Neural progenitor cell (in vitro differentiated cells): ENCODE data around the gene SLC19A1. TPM values are rescaled to one million over a fixed set of nuclear protein-coding genes. Genes with fewer than 3 reads are reported as not detected.

Source experiments
- DNase-seq: peaks from one replicate; pipeline ENCODE4 v3.0.0-alpha.2; 2016; ENCODE audit warnings: low spot score
- H2AFZ ChIP-seq: fragments of 200-600 bp; sonication (generic); replicated peaks from 2 replicates; pipeline ENCODE4 v1.6.1; 2016; ENCODE audit warnings: antibody characterized with exemption
- H3F3A ChIP-seq: fragments of 200-600 bp; sonication (generic); 2 replicates; pipeline ENCODE4 v1.6.1; 2016; ENCODE audit warnings: antibody characterized with exemption, low read depth
- H3K27ac ChIP-seq: fragments of 200-600 bp; sonication (generic); 2 replicates; pipeline ENCODE4 v1.5.1; 2016; ENCODE audit warnings: mild to moderate bottlenecking
- H3K27me3 ChIP-seq: fragments of 200-600 bp; sonication (generic); 2 replicates; pipeline ENCODE4 v1.6.1; 2016; ENCODE audit warnings: mild to moderate bottlenecking, moderate library complexity
- H3K36me3 ChIP-seq: fragments of 200-600 bp; sonication (generic); 2 replicates; pipeline ENCODE4 v1.5.1; 2016
- H3K4me1 ChIP-seq: fragments of 200-600 bp; sonication (generic); 2 replicates; pipeline ENCODE4 v1.6.1; 2016; ENCODE audit warnings: mixed run types
- H3K4me2 ChIP-seq: fragments of 200-600 bp; sonication (generic); 2 replicates; pipeline ENCODE4 v1.6.1; 2016
- H3K4me3 ChIP-seq: fragments of 200-600 bp; sonication (generic); 2 replicates; pipeline ENCODE4 v1.5.1; 2016
- H3K79me2 ChIP-seq: fragments of 200-600 bp; sonication (generic); 2 replicates; pipeline ENCODE4 v1.6.1; 2016; ENCODE audit warnings: low read depth
- H3K9ac ChIP-seq: fragments of 200-600 bp; sonication (generic); 2 replicates; pipeline ENCODE4 v1.6.1; 2016
- H3K9me3 ChIP-seq: fragments of 200-600 bp; sonication (generic); 2 replicates; pipeline ENCODE4 v1.5.1; 2016; ENCODE audit warnings: low read depth
- H4K20me1 ChIP-seq: fragments of 200-600 bp; sonication (generic); 2 replicates; pipeline ENCODE4 v1.6.1; 2016; ENCODE audit warnings: low read depth
- H3K27ac Mint-ChIP-seq: 3 replicates; pipeline ENCODE4 v1.8.0; 2021; ENCODE audit warnings: mixed read lengths
- H3K27me3 Mint-ChIP-seq: 2 replicates; pipeline ENCODE4 v1.8.0; 2022; ENCODE audit warnings: low read depth, mild to moderate bottlenecking, inconsistent platforms, moderate library complexity, mixed read lengths; ENCODE audit not compliant: insufficient read depth
- H3K36me3 Mint-ChIP-seq: 3 replicates; pipeline ENCODE4 v1.8.0; 2021; ENCODE audit warnings: mixed read lengths
- H3K4me1 Mint-ChIP-seq: 3 replicates; pipeline ENCODE4 v1.8.0; 2021; ENCODE audit warnings: mixed read lengths
- H3K4me3 Mint-ChIP-seq: 3 replicates; pipeline ENCODE4 v1.8.0; 2021; ENCODE audit warnings: mild to moderate bottlenecking, moderate library complexity, mixed read lengths
- H3K9me3 Mint-ChIP-seq: 3 replicates; pipeline ENCODE4 v1.8.0; 2020; ENCODE audit warnings: mixed read lengths
- EZH2 ChIP-seq: fragments of 200-600 bp; sonication (generic); IDR thresholded peaks from 2 replicates; pipeline ENCODE4 v1.6.1; 2017; ENCODE audit warnings: antibody characterized with exemption, mild to moderate bottlenecking, moderate library complexity
- EZH2phosphoT487 ChIP-seq: fragments of 200-600 bp; sonication (generic); IDR thresholded peaks from 2 replicates; pipeline ENCODE4 v1.6.1; 2017; ENCODE audit warnings: antibody characterized with exemption
- total RNA-seq: library from RNA; depleted of rRNA; stranded (reverse); fragments of >200 nt; gene quantifications from 2 replicates; pipeline ENCODE4 v1.2.3, GENCODE V29; 2015; ENCODE audit warnings: low replicate concordance
- TF ChIP-seq, protein P1 (sequence below): fragments of 200-600 bp; sonication (generic); IDR thresholded peaks from 2 replicates; pipeline ENCODE4 v1.5.1; 2017; ENCODE audit warnings: antibody characterized with exemption, mild to moderate bottlenecking

The SLC19A1 gene
- total RNA-seq, 1 donor from 2014 or later = 7.7 TPM

DNA sequence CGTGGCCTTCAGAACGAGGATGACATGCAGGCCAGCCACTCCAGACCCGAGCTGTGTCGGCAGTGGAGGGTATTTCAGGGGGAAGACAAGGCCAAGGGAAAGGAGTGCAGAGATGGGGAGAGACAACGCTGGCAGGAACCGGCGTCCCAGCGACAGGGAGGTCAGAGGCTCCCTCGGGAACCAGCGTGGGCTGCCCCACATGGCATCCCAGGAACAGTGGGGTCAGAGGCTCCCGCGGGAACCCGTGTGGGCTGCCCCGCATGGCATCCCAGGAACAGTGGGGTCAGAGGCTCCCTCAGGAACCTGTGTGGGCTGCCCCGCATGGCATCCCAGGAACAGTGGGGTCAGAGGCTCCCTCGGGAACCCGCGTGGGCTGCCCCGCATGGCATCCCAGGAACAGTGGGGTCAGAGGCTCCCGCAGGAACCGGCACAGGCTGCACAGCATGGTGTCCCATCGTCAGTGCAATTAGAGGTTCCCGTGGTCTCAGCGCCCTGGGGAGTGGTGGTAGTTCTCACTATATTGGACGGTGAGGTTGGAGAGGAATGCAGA lies 43.0 kb downstream of the SLC19A1 start:
- Mint-ChIP-seq H3K9me3 (no peaks in the 10 kb centered on the region), H3K36me3 (peaks cover 14% of the 10 kb centered on the region), H3K27me3 (peaks cover 4% of the 10 kb centered on the region), H3K4me1 (no peaks in the 10 kb centered on the region), H3K27ac (no peak overlapping the region), H3K4me3 (peak overlapping the region; percentile 28)
- H4K20me1 ChIP-seq = no peaks in the 10 kb centered on the region
- no peak overlapping the region for H3K27ac ChIP-seq
- no peak overlapping the region for H3K4me2 ChIP-seq
- no peaks in the 10 kb centered on the region for H3K27me3 ChIP-seq
- TF ChIP-seq EZH2 = no peak
- TF ChIP-seq EZH2phosphoT487 = no peak
- TF ChIP-seq, protein P1, sequence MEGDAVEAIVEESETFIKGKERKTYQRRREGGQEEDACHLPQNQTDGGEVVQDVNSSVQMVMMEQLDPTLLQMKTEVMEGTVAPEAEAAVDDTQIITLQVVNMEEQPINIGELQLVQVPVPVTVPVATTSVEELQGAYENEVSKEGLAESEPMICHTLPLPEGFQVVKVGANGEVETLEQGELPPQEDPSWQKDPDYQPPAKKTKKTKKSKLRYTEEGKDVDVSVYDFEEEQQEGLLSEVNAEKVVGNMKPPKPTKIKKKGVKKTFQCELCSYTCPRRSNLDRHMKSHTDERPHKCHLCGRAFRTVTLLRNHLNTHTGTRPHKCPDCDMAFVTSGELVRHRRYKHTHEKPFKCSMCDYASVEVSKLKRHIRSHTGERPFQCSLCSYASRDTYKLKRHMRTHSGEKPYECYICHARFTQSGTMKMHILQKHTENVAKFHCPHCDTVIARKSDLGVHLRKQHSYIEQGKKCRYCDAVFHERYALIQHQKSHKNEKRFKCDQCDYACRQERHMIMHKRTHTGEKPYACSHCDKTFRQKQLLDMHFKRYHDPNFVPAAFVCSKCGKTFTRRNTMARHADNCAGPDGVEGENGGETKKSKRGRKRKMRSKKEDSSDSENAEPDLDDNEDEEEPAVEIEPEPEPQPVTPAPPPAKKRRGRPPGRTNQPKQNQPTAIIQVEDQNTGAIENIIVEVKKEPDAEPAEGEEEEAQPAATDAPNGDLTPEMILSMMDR = no peak
- no peaks in the 10 kb centered on the region for H3K9me3 ChIP-seq
- H3F3A ChIP-seq = no peaks in the 10 kb centered on the region
- H3K9ac ChIP-seq = no peak overlapping the region
- H3K36me3 ChIP-seq = no peaks in the 10 kb centered on the region
- H3K79me2 ChIP-seq = no peaks in the 10 kb centered on the region
- no peaks in the 10 kb centered on the region for H3K4me1 ChIP-seq
- no peak overlapping the region for H2AFZ ChIP-seq
- no peak overlapping the region for H3K4me3 ChIP-seq
- no peak for DNase-seq

DNA sequence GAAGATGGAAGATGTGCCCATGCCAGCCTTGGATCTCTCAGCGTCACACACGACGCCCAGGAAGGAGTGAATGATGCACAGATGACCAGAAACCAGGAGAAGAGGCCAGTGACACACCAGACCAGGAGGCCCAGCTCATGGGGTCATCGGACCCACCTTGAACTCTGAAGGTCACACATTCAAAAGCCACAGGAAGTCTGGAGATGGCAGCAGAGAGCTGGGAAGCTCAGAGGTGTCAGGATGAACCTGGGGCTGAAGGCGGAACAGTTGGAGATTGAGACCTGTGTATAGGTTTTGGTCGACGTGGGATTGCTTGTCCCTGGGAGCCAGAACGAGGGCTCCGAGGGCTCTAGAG lies 43.6 kb downstream of the SLC19A1 start:
- DNase-seq = no peak
- Mint-ChIP-seq H3K36me3 (peaks cover 14% of the 10 kb centered on the region), H3K27me3 (peaks cover 4% of the 10 kb centered on the region), H3K4me3 (no peak overlapping the region), H3K4me1 (no peaks in the 10 kb centered on the region), H3K27ac (no peak overlapping the region), H3K9me3 (no peaks in the 10 kb centered on the region)
- Histone ChIP-seq H3K9ac (no peak overlapping the region), H2AFZ (no peak overlapping the region), H3K4me2 (no peak overlapping the region), H3K9me3 (no peaks in the 10 kb centered on the region), H3F3A (no peaks in the 10 kb centered on the region), H3K27me3 (no peaks in the 10 kb centered on the region), H3K79me2 (no peaks in the 10 kb centered on the region), H3K4me1 (no peaks in the 10 kb centered on the region), H4K20me1 (no peaks in the 10 kb centered on the region), H3K27ac (no peak overlapping the region), H3K36me3 (no peaks in the 10 kb centered on the region), H3K4me3 (no peak overlapping the region)
- TF ChIP-seq EZH2 (no peak), EZH2phosphoT487 (no peak)
- TF ChIP-seq, protein P1 = no peak

DNA sequence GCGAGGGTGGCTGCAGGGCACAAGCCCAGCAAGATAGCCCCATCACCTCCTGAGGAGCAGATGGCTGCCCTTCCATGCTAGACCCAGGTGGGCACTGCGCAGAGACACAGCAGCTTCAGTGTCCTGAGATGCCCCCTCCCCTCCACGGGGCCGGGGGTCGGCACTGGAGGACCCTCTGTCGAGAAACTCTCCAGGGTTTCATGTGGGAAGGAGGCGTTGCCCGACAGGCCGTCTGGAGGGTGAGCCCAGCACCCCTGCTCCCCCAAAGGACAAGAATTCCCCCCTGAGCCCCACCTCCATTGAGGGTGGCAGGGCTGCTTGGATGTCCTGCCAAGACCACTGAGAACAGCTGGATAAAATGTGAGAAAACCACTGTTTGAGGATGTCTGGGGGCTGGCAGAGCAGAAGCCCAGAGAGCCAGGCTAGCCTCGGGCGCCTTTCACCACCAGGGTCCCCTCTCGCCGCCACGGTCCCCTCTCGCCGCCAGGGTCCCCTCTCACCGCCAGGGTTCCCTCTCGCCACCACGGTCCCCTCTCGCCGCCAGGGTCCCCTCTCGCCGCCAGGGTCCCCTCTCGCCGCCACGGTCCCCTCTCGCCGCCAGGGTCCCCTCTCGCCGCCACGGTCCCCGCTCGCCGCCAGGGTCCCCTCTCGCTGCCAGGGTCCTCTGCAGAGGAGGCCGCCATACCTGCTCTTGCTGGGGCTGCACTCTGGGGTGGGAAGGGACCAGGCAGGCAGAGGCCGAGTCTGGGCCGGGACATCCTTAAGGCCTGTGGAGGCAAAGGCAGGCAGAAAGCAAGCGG lies 44.2 kb downstream of the SLC19A1 start:
- no peaks in the 10 kb centered on the region for H3K36me3 ChIP-seq

More for the DNA sequence above, 44.2 kb downstream of the SLC19A1 start:
- Histone ChIP-seq H3K79me2 (no peaks in the 10 kb centered on the region), H3F3A (no peaks in the 10 kb centered on the region), H3K9ac (no peak overlapping the region), H3K27me3 (no peaks in the 10 kb centered on the region), H3K4me1 (no peaks in the 10 kb centered on the region), H3K9me3 (no peaks in the 10 kb centered on the region), H3K4me3 (no peak overlapping the region), H4K20me1 (no peaks in the 10 kb centered on the region), H2AFZ (no peak overlapping the region), H3K4me2 (no peak overlapping the region), H3K27ac (no peak overlapping the region)
- Mint-ChIP-seq H3K4me3 (no peak overlapping the region), H3K4me1 (no peaks in the 10 kb centered on the region), H3K36me3 (peaks cover 14% of the 10 kb centered on the region), H3K27ac (no peak overlapping the region), H3K27me3 (peaks cover 4% of the 10 kb centered on the region), H3K9me3 (no peaks in the 10 kb centered on the region)
- no peak for DNase-seq
- TF ChIP-seq EZH2phosphoT487 = no peak
- TF ChIP-seq, protein P1 = no peak
- no peak for TF ChIP-seq EZH2
